ENCODE results near the gene BCL2L1. TPM values are rescaled to one million over a fixed set of nuclear protein-coding genes. Genes with fewer than 3 reads are reported as not detected.

Gene BCL2L1
- total and polyA plus RNA-seq, 9 donors: 21.7 to 65.1 (median 40.2) TPM

- TF ChIP-seq POLR2A (IDR thresholded peaks at IDR 0.05) (no peak), CTCF (IDR thresholded peaks at IDR 0.05) (no peak), EP300 (IDR thresholded peaks at IDR 0.05) (no peak)
- no peaks in the 10 kb centered on the region for H3K27me3 ChIP-seq
- no peaks in the 10 kb centered on the region for H3K9me3 ChIP-seq
- no peaks in the 10 kb centered on the region for H3K36me3 ChIP-seq
- H3K4me3 ChIP-seq: peak overlapping the region; percentile 96
- H3K27ac ChIP-seq: peak overlapping the region; percentile 79 to 93
- no peak for DNase-seq
- H3K4me1 ChIP-seq (ENCODE audit: insufficient read depth): peaks cover 22% of the 10 kb centered on the region
- intact Hi-C loops (cut with DNase I): loop anchor here in 3 of 4 donors (1.0 to 2.0 kb wide), 3 partner anchors 60 to 62 kb away; no protein-coding TSS in a partner anchor
- WGBS, 3 donors: 0 to 1% (median 1%) methylated on average over 6 to 10 of the region's 10 CpGs
These were observed 326 bp upstream of the BCL2L1 start for GRCh38 chr20:31723069-31723318.

- H3K36me3 ChIP-seq: no peaks in the 10 kb centered on the region
- intact Hi-C loops (cut with DNase I): loop anchor here in 2 of 4 donors (2.0 kb wide), 2 partner anchors 59 to 61 kb away; no protein-coding TSS in a partner anchor
- peak in 3 of 5 donors; percentile 43 to 55 (median 53) for DNase-seq
- H3K27ac ChIP-seq: peak overlapping the region; percentile 79 to 93
- no peaks in the 10 kb centered on the region for H3K9me3 ChIP-seq
- no peak for TF ChIP-seq CTCF (IDR thresholded peaks at IDR 0.05)
- TF ChIP-seq EP300 (IDR thresholded peaks at IDR 0.05): no peak
- no peak for TF ChIP-seq POLR2A (IDR thresholded peaks at IDR 0.05)
- no peaks in the 10 kb centered on the region for H3K27me3 ChIP-seq
- H3K4me3 ChIP-seq: peak overlapping the region; percentile 96
- H3K4me1 ChIP-seq (ENCODE audit: insufficient read depth): peaks cover 23% of the 10 kb centered on the region
- 78 to 80% (median 80%) methylated on average over 21 to 22 of the region's 22 CpGs for WGBS, 3 donors
These were observed 1.0 kb downstream of the BCL2L1 start for GRCh38 chr20:31721408-31722256.

- Histone ChIP-seq H3K36me3 (no peaks in the 10 kb centered on the region), H3K4me3 (peak overlapping the region; percentile 96), H3K9me3 (no peaks in the 10 kb centered on the region), H3K27me3 (no peaks in the 10 kb centered on the region), H3K4me1 (ENCODE audit: insufficient read depth) (peaks cover 23% of the 10 kb centered on the region), H3K27ac (no peak overlapping the region)
- no peak for TF ChIP-seq POLR2A (IDR thresholded peaks at IDR 0.05)
- no peak for TF ChIP-seq EP300 (IDR thresholded peaks at IDR 0.05)
- no peak for TF ChIP-seq CTCF (IDR thresholded peaks at IDR 0.05)
- 55 to 57% (median 55%) methylated on average over 7 of the region's 7 CpGs for WGBS, 3 donors
- DNase-seq: peak in 1 of 5 donors; percentile 22
- intact Hi-C loops (cut with DNase I): no loop called here
These were observed 1.9 kb downstream of the BCL2L1 start for GRCh38 chr20:31720486-31721407.

- intact Hi-C loops (cut with DNase I): loop anchor here in 1 of 4 donors (2.0 to 10.0 kb wide), 2 partner anchors 49 to 155 kb away; no protein-coding TSS in a partner anchor
- no peak for TF ChIP-seq EP300 (IDR thresholded peaks at IDR 0.05)
- Histone ChIP-seq H3K4me3 (no peak overlapping the region), H3K9me3 (no peaks in the 10 kb centered on the region), H3K27me3 (no peaks in the 10 kb centered on the region), H3K27ac (no peak overlapping the region), H3K36me3 (no peaks in the 10 kb centered on the region), H3K4me1 (ENCODE audit: insufficient read depth) (peaks cover 23% of the 10 kb centered on the region)
- peak in 1 of 5 donors; percentile 7 for DNase-seq
- WGBS, 3 donors: 58 to 61% (median 59%) methylated on average over 2 of the region's 2 CpGs
These were observed 2.8 kb downstream of the BCL2L1 start for GRCh38 chr20:31719644-31720485.

Measured in ovary (tissue), 9 donors.